Caki2 (cell line): ENCODE data around the gene ANK2. TPM values are rescaled to one million over a fixed set of nuclear protein-coding genes. Genes with fewer than 3 reads are reported as not detected.
"Not testable (repeated sequence)": the region's sequence is repeated elsewhere in the genome, so short reads cannot be mapped to it uniquely, and the experiment has no call there.

Experiments
- DNase-seq: peaks from one replicate; pipeline ENCODE4 v3.0.0-alpha.2; 2015; ENCODE audit warnings: low read depth
- in situ Hi-C: cut with HindIII; loops from 2 replicates; pipeline ENCODE4 v1.10.0; 2016; ENCODE audit warnings: low sequenced_read_pairs, low pct_unique_long_range_greater_than_20kb, mixed read lengths
- total RNA-seq: library from RNA; depleted of rRNA; stranded (reverse); fragments of >200 nt; shearing (Covaris generic); gene quantifications from 2 replicates; pipeline ENCODE4 v1.2.3, GENCODE V29; 2014; ENCODE audit warnings: low replicate concordance

Gene ANK2
- total RNA-seq, 1 experiment from 2014 or later: 8.3 TPM

- DNase-seq: no peak
- in situ Hi-C loops: no loop called here
Observed at GRCh38 chr4:113232194-113232593, 182.7 kb downstream of the ANK2 start.

GRCh38 chr4:113236916-113237315, 187.5 kb downstream of the ANK2 start:
- no peak for DNase-seq
- in situ Hi-C loops: no loop called here

GRCh38 chr4:113243312-113243711, 193.9 kb downstream of the ANK2 start:
- in situ Hi-C loops: no loop called here
- no peak for DNase-seq

- in situ Hi-C loops, DNase-seq: not testable (repeated sequence)
Observed at GRCh38 chr4:113244747-113245146, 195.3 kb downstream of the ANK2 start.

- in situ Hi-C loops: no loop called here
- no peak for DNase-seq
Observed at GRCh38 chr4:113248320-113248719, 198.9 kb downstream of the ANK2 start.

GRCh38 chr4:113255628-113256027, 206.2 kb downstream of the ANK2 start:
- no peak for DNase-seq
- in situ Hi-C loops: no loop called here

- in situ Hi-C loops: no loop called here
- no peak for DNase-seq
Observed at GRCh38 chr4:113256946-113257345, 207.5 kb downstream of the ANK2 start.

GRCh38 chr4:113260688-113261087, 211.2 kb downstream of the ANK2 start:
- no peak for DNase-seq
- in situ Hi-C loops: no loop called here

- in situ Hi-C loops: no loop called here
- no peak for DNase-seq
Observed at GRCh38 chr4:113263274-113263673, 213.8 kb downstream of the ANK2 start.

GRCh38 chr4:113270520-113271319, 221.3 kb downstream of the ANK2 start:
- no peak for DNase-seq
- in situ Hi-C loops: no loop called here

- DNase-seq: no peak
- in situ Hi-C loops: no loop called here
Observed at GRCh38 chr4:113272523-113272922, 223.1 kb downstream of the ANK2 start.

GRCh38 chr4:113273721-113274220, 224.3 kb downstream of the ANK2 start:
- DNase-seq: no peak
- in situ Hi-C loops: no loop called here

- DNase-seq: no peak
- in situ Hi-C loops: no loop called here
Observed at GRCh38 chr4:113276464-113277170, 227.2 kb downstream of the ANK2 start.

GRCh38 chr4:113278324-113278934, 229.0 kb downstream of the ANK2 start:
- in situ Hi-C loops: no loop called here
- peak; percentile 63 for DNase-seq

- in situ Hi-C loops: no loop called here
- no peak for DNase-seq
Observed at GRCh38 chr4:113285501-113285900, 236.0 kb downstream of the ANK2 start.

GRCh38 chr4:113288257-113288656, 238.8 kb downstream of the ANK2 start:
- no peak for DNase-seq
- in situ Hi-C loops: no loop called here

GRCh38 chr4:113288696-113289095, 239.2 kb downstream of the ANK2 start:
- in situ Hi-C loops: no loop called here
- DNase-seq: no peak

- in situ Hi-C loops: no loop called here
- DNase-seq: no peak
Observed at GRCh38 chr4:113289766-113290165, 240.3 kb downstream of the ANK2 start.

GRCh38 chr4:113290666-113291065, 241.2 kb downstream of the ANK2 start:
- no peak for DNase-seq
- in situ Hi-C loops: no loop called here
